MM.1S (cell line): ENCODE measurements around the gene TMEM123.

Experiments
- CTCF ChIP-seq: fragments of 300-600 bp; sonication (generic); IDR thresholded peaks from 2 replicates; pipeline ENCODE4 v1.5.1; 2016; ENCODE audit warnings: antibody characterized with exemption, low read length, mixed read lengths
- EZH2 ChIP-seq: fragments of 300-600 bp; sonication (generic); optimal IDR thresholded peaks from 2 replicates; pipeline ENCODE3; 2017; ENCODE audit warnings: low read depth, mild to moderate bottlenecking, antibody characterized with exemption, low read length, mixed read lengths
- EZH2phosphoT487 ChIP-seq: fragments of 300-600 bp; sonication (generic); IDR thresholded peaks from 2 replicates; pipeline ENCODE4 v1.6.1; 2018; ENCODE audit warnings: antibody characterized with exemption, low read length

- TF ChIP-seq CTCF (no peak), EZH2 (no peak), EZH2phosphoT487 (no peak)
Measured at GRCh38 chr11:102486584-102486983, 34.0 kb upstream of the TMEM123 start.
